ENCODE data around the gene PLA2G4E. TPM values are rescaled to one million over a fixed set of nuclear protein-coding genes. Genes with fewer than 3 reads are reported as not detected.

Gene PLA2G4E
- total RNA-seq, 2 experiments from 2014 or later, result not detected

- no peak for ATAC-seq (ENCODE audit: poor library complexity)
- no peaks in the 10 kb centered on the region for H3K4me1 Mint-ChIP-seq (ENCODE audit: low read depth)
- intact Hi-C loops (cut with DNase I, micrococcal nuclease), result no loop called here
Measured at GRCh38 chr15:42064271-42064670, 43.4 kb upstream of the PLA2G4E start.

GRCh38 chr15:42063122-42063848, 42.4 kb upstream of the PLA2G4E start:
- ATAC-seq (ENCODE audit: poor library complexity), result no peak
- Mint-ChIP-seq H3K4me1 (ENCODE audit: low read depth) (no peaks in the 10 kb centered on the region), H3K27me3 (peaks cover 23% of the 10 kb centered on the region), H3K36me3 (ENCODE audit: low read depth) (no peaks in the 10 kb centered on the region), H3K27ac (no peak overlapping the region), H3K9me3 (peaks cover 2% of the 10 kb centered on the region), H3K4me3 (no peak overlapping the region)
- Histone ChIP-seq H3K27me3 (ENCODE audit: control insufficient read depth in 1 of 2, insufficient read depth in 2 of 2, low read length in 2 of 2) (no peaks in the 10 kb centered on the region), H3K36me3 (ENCODE audit: insufficient read depth, low read length) (no peaks in the 10 kb centered on the region), H3K4me3 (ENCODE audit: low read length) (no peak overlapping the region), H3K27ac (ENCODE audit: low read depth in 1 of 2, low read length in 2 of 2) (no peak overlapping the region), H3K4me1 (ENCODE audit: insufficient read depth, low read length) (peaks cover 10% of the 10 kb centered on the region), H3K9me3 (ENCODE audit: control insufficient read depth in 1 of 2, insufficient read depth in 1 of 2, low read length in 2 of 2) (peaks cover 6 to 7% of the 10 kb centered on the region in 2 experiments)
- CTCF ChIA-PET, result interaction anchor here (0.7 to 2.8 kb wide), 3 partner anchors 48 to 252 kb away, joined by 3 to 12 read pairs (median 3); no protein-coding TSS in a partner anchor
- DNase-seq, result no peak
- no peak for TF ChIP-seq CTCF (IDR thresholded peaks at IDR 0.05)
- intact Hi-C loops (cut with DNase I, micrococcal nuclease), result no loop called here
- POLR2A ChIA-PET, result interaction anchor here (1.3 kb wide), 1 partner anchor 127 kb away, joined by 3 read pairs; no protein-coding TSS in a partner anchor

More at GRCh38 chr15:42064271-42064670, 43.4 kb upstream of the PLA2G4E start:
- H3K9me3 ChIP-seq (ENCODE audit: control insufficient read depth in 1 of 2, insufficient read depth in 1 of 2, low read length in 2 of 2), result peaks cover 6 to 12% of the 10 kb centered on the region in 2 experiments
- POLR2A ChIA-PET, result no interaction called here
- H3K4me3 ChIP-seq (ENCODE audit: low read length), result no peak overlapping the region
- no peaks in the 10 kb centered on the region for H3K36me3 ChIP-seq (ENCODE audit: insufficient read depth, low read length)
- H3K36me3 Mint-ChIP-seq (ENCODE audit: low read depth), result no peaks in the 10 kb centered on the region
- H3K27ac ChIP-seq (ENCODE audit: low read depth in 1 of 2, low read length in 2 of 2), result no peak overlapping the region
- TF ChIP-seq CTCF (IDR thresholded peaks at IDR 0.05), result no peak
- no peak for DNase-seq
- peaks cover 26% of the 10 kb centered on the region for H3K27me3 Mint-ChIP-seq
- H3K27ac Mint-ChIP-seq, result no peak overlapping the region
- peaks cover 2% of the 10 kb centered on the region for H3K9me3 Mint-ChIP-seq
- peaks cover 10% of the 10 kb centered on the region for H3K4me1 ChIP-seq (ENCODE audit: insufficient read depth, low read length)
- CTCF ChIA-PET, result interaction anchor here (1.1 to 1.2 kb wide), 2 partner anchors 75 to 253 kb away, joined by 3 read pairs; no protein-coding TSS in a partner anchor
- no peak overlapping the region for H3K4me3 Mint-ChIP-seq
- no peaks in the 10 kb centered on the region for H3K27me3 ChIP-seq (ENCODE audit: control insufficient read depth in 1 of 2, insufficient read depth in 2 of 2, low read length in 2 of 2)

GRCh38 chr15:42062284-42062806, 41.5 kb upstream of the PLA2G4E start:
- ATAC-seq (ENCODE audit: poor library complexity) (no peak), DNase-seq (no peak)
- Histone ChIP-seq H3K27me3 (ENCODE audit: control insufficient read depth in 1 of 2, insufficient read depth in 2 of 2, low read length in 2 of 2) (peaks cover 6 to 8% of the 10 kb centered on the region in 2 experiments), H3K9me3 (ENCODE audit: control insufficient read depth in 1 of 2, insufficient read depth in 1 of 2, low read length in 2 of 2) (peaks cover under 1 to 4% of the 10 kb centered on the region in 2 experiments), H3K27ac (ENCODE audit: low read depth in 1 of 2, low read length in 2 of 2) (no peak overlapping the region), H3K36me3 (ENCODE audit: insufficient read depth, low read length) (no peaks in the 10 kb centered on the region), H3K4me3 (ENCODE audit: low read length) (no peak overlapping the region), H3K4me1 (ENCODE audit: insufficient read depth, low read length) (peaks cover 14% of the 10 kb centered on the region)
- Mint-ChIP-seq H3K27ac (no peak overlapping the region), H3K4me3 (no peak overlapping the region), H3K27me3 (peaks cover 32% of the 10 kb centered on the region), H3K4me1 (ENCODE audit: low read depth) (peaks cover 5% of the 10 kb centered on the region), H3K9me3 (no peaks in the 10 kb centered on the region), H3K36me3 (ENCODE audit: low read depth) (no peaks in the 10 kb centered on the region)
- ChIA-PET POLR2A (interaction anchor here (1.3 kb wide), 1 partner anchor 126 kb away, joined by 3 read pairs; no protein-coding TSS in a partner anchor), CTCF (interaction anchor here (0.6 to 2.8 kb wide), 2 partner anchors 72 to 1383 kb away, joined by 3 to 12 read pairs; no protein-coding TSS in a partner anchor)
- no peak for TF ChIP-seq CTCF (IDR thresholded peaks at IDR 0.05)
- intact Hi-C loops (cut with DNase I, micrococcal nuclease), result no loop called here

All from CD4-positive, alpha-beta T cell (primary cell).